ENCODE measurements around the gene TMEM45B.
"Not testable (repeated sequence)": the region's sequence is repeated elsewhere in the genome, so short reads cannot be mapped to it uniquely, and the experiment has no call there.

Gene TMEM45B

GRCh38 chr11:129846508-129847335 is 31.1 kb downstream of the TMEM45B start:
- TF ChIP-seq CTCF (IDR thresholded peaks at IDR 0.05; ENCODE audit: borderline replicate concordance, control extremely low read depth, extremely low read depth, insufficient read depth, missing control alignments) = no peak
- in situ Hi-C loops (cut with MboI; ENCODE audit: low sequenced_read_pairs, unreplicated experiment) = no loop called here
- no peak for DNase-seq (ENCODE audit: low spot score)

DNA sequence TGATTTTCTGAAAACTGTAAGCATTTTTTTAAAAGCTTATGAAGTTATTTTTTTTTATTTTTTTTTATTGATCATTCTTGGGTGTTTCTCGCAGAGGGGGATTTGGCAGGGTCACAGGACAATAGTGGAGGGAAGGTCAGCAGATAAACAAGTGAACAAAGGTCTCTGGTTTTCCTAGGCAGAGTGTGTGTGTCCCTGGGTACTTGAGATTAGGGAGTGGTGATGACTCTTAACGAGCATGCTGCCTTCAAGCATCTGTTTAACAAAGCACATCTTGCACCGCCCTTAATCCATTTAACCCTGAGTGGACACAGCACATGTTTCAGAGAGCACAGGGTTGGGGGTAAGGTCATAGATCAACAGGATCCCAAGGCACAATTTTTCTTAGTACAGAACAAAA is 31.7 kb downstream of the TMEM45B start:
- in situ Hi-C loops (cut with MboI; ENCODE audit: low sequenced_read_pairs, unreplicated experiment); DNase-seq (ENCODE audit: low spot score): not testable (repeated sequence)

DNA sequence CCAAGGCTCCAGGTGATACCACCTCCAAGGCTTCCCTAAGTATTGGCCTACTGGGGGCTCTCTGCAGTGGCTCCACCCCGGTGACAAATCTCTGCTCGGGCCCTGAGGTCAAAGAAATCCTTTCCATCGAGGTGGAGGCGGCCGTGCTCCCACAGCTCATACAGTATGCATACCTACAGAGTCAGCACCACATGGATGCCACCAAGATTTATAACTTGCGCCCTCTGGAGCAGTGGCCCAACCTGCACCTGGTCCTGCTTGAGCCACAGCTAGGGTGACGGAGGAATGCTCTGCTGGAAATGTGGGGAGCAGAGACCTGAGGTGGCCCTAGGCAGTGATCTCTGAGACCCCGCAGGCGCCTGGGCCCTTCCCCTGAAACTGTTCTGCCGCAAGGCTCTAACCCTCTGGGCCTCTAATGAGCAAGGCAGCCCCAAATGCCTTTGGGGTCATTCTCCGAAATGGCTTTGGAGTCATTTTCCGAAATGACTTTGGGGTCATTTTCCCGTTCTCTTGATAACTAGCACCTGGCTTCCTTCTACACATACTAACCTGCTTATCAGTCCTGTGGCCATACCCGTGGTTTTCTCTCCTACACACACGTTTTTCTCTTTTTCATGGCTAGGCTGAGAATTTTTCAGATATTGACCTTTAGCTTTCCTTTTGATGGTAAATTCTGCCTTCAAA is 33.9 kb downstream of the TMEM45B start:
- DNase-seq (ENCODE audit: low spot score) = no peak
- no peak for TF ChIP-seq CTCF (IDR thresholded peaks at IDR 0.05; ENCODE audit: borderline replicate concordance, control extremely low read depth, extremely low read depth, insufficient read depth, missing control alignments)
- in situ Hi-C loops (cut with MboI; ENCODE audit: low sequenced_read_pairs, unreplicated experiment) = no loop called here

DNA sequence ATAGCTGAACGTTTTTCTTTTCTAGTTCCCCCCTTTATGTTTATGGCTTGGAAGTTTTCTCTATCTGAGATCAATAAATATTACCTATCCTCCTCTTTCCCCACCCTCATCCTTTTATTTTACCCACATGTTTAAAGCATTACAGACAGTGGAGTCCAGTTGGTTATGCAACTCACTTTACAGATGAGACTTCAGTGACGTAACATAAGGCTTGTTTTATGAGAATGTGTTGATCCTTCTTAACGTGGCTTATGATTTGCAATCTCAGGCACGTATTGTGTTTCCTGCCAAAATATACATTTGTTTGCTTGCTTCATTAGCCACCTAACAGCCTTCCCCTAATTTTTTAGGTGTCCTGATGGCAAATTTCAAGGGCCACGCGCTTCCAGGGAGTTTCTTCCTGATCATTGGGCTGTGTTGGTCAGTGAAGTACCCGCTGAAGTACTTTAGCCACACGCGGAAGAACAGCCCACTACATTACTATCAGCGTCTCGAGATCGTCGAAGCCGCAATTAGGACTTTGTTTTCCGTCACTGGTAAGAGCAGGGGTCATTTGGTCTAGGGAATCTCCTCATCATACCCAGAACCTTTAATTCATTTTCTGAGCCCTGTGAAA is 36.6 kb downstream of the TMEM45B start:
- no peak for TF ChIP-seq CTCF (IDR thresholded peaks at IDR 0.05; ENCODE audit: borderline replicate concordance, control extremely low read depth, extremely low read depth, insufficient read depth, missing control alignments)
- DNase-seq (ENCODE audit: low spot score) = no peak
- in situ Hi-C loops (cut with MboI; ENCODE audit: low sequenced_read_pairs, unreplicated experiment) = no loop called here

- no peak for TF ChIP-seq CTCF (IDR thresholded peaks at IDR 0.05; ENCODE audit: borderline replicate concordance, control extremely low read depth, extremely low read depth, insufficient read depth, missing control alignments)
- DNase-seq (ENCODE audit: low spot score) = no peak
- in situ Hi-C loops (cut with MboI; ENCODE audit: low sequenced_read_pairs, unreplicated experiment) = no loop called here
These were observed 38.0 kb downstream of the TMEM45B start for GRCh38 chr11:129853518-129854231.

GRCh38 chr11:129854232-129854805 is 38.7 kb downstream of the TMEM45B start:
- no peak for DNase-seq (ENCODE audit: low spot score)
- no peak for TF ChIP-seq CTCF (IDR thresholded peaks at IDR 0.05; ENCODE audit: borderline replicate concordance, control extremely low read depth, extremely low read depth, insufficient read depth, missing control alignments)
- in situ Hi-C loops (cut with MboI; ENCODE audit: low sequenced_read_pairs, unreplicated experiment) = no loop called here

Data from GM13976 (cell line).